GM23338 (cell line): ENCODE measurements around the gene IFT43. TPM values are rescaled to one million over a fixed set of nuclear protein-coding genes. Genes with fewer than 3 reads are reported as not detected.

Experiments
- ATAC-seq: fragments of 200-7000 bp; cut with Tn5 transposase; 3 replicates; pipeline ENCODE4 v1.9.1; 2020
- DNase-seq: peaks from one replicate; pipeline ENCODE4 v3.0.0-alpha.2; 2015; ENCODE audit warnings: low spot score
- H2AFZ ChIP-seq: fragments of 200-600 bp; sonication (generic); 2 replicates; pipeline ENCODE4 v1.8.0; 2016; ENCODE audit warnings: antibody characterized with exemption, mild to moderate bottlenecking, moderate library complexity
- H3F3A ChIP-seq: fragments of 200-600 bp; sonication (generic); replicated peaks from 2 replicates; pipeline ENCODE4 v1.8.0; 2017; ENCODE audit warnings: antibody characterized with exemption, mixed run types, low read depth
- H3K27ac ChIP-seq: fragments of 200-600 bp; sonication (generic); 2 replicates; pipeline ENCODE4 v1.6.1; 2016; ENCODE audit warnings: low read depth
- H3K27me3 ChIP-seq: fragments of 200-600 bp; sonication (generic); 2 replicates; pipeline ENCODE4 v1.8.0; 2016; ENCODE audit warnings: mild to moderate bottlenecking, mixed run types, moderate library complexity; ENCODE audit not compliant: insufficient read depth
- H3K36me3 ChIP-seq: fragments of 200-600 bp; sonication (generic); 2 replicates; pipeline ENCODE4 v1.8.0; 2016; ENCODE audit warnings: mild to moderate bottlenecking; ENCODE audit not compliant: insufficient read depth
- H3K4me1 ChIP-seq: fragments of 200-600 bp; sonication (generic); 2 replicates; pipeline ENCODE4 v1.8.0; 2016; ENCODE audit warnings: mild to moderate bottlenecking, moderate library complexity; ENCODE audit not compliant: insufficient read depth
- H3K4me2 ChIP-seq: fragments of 200-600 bp; sonication (generic); 2 replicates; pipeline ENCODE4 v1.7.1; 2017; ENCODE audit warnings: mixed run types
- H3K4me3 ChIP-seq: fragments of 200-600 bp; sonication (generic); 2 replicates; pipeline ENCODE4 v1.6.1; 2016; ENCODE audit warnings: mixed run types
- H3K79me2 ChIP-seq: fragments of 200-600 bp; sonication (generic); replicated peaks from 2 replicates; pipeline ENCODE4 v1.8.0; 2017; ENCODE audit warnings: mild to moderate bottlenecking; ENCODE audit not compliant: insufficient read depth
- H3K9me2 ChIP-seq: fragments of 200-600 bp; sonication (generic); 2 replicates; pipeline ENCODE4 v1.8.0; 2017; ENCODE audit not compliant: insufficient read depth
- H4K20me1 ChIP-seq: fragments of 200-600 bp; sonication (generic); replicated peaks from 2 replicates; pipeline ENCODE4 v1.8.0; 2017; ENCODE audit warnings: mild to moderate bottlenecking; ENCODE audit not compliant: insufficient read depth
- H3K27ac Mint-ChIP-seq: 2 replicates; pipeline ENCODE4 v1.8.0; 2020; ENCODE audit warnings: inconsistent platforms, mild to moderate bottlenecking, moderate library complexity, mixed read lengths
- H3K27me3 Mint-ChIP-seq: 3 replicates; pipeline ENCODE4 v1.8.0; 2022; ENCODE audit warnings: low read depth, mild to moderate bottlenecking, moderate library complexity, mixed read lengths, inconsistent platforms; ENCODE audit not compliant: insufficient read depth, poor library complexity
- H3K36me3 Mint-ChIP-seq: 3 replicates; pipeline ENCODE4 v1.8.0; 2021; ENCODE audit warnings: low read depth, mild to moderate bottlenecking, inconsistent platforms, moderate library complexity, mixed read lengths
- H3K4me1 Mint-ChIP-seq: 3 replicates; pipeline ENCODE4 v1.8.0; 2020; ENCODE audit warnings: mild to moderate bottlenecking, inconsistent platforms, mixed read lengths
- H3K4me3 Mint-ChIP-seq: 3 replicates; pipeline ENCODE4 v1.8.0; 2021; ENCODE audit warnings: moderate library complexity, mild to moderate bottlenecking, inconsistent platforms, mixed read lengths
- H3K9me3 Mint-ChIP-seq: 3 replicates; pipeline ENCODE4 v1.8.0; 2020; ENCODE audit warnings: moderate library complexity, mild to moderate bottlenecking, inconsistent platforms, mixed read lengths
- CTCF ChIP-seq, 2 experiments: fragments of 200-600 bp in 1 of 2; sonication (generic) in 1 of 2; conservative IDR thresholded peaks; 2 replicates each; pipeline versions ENCODE4 v1.5.1 to v1.6.1; 2016 to 2017; ENCODE audit warnings: antibody characterized with exemption in 2 of 2, low read depth in 2 of 2, mild to moderate bottlenecking in 2 of 2, moderate library complexity in 1 of 2
- ETS1 ChIP-seq: IDR thresholded peaks from 2 replicates; pipeline ENCODE4 v1.6.1; 2016; ENCODE audit warnings: antibody characterized with exemption
- EZH2 ChIP-seq: fragments of 200-600 bp; sonication (generic); IDR thresholded peaks from one replicate; pipeline ENCODE4 v1.8.0; 2017; ENCODE audit warnings: antibody characterized with exemption, mild to moderate bottlenecking, low read depth; ENCODE audit not compliant: unreplicated experiment
- JUNB ChIP-seq: IDR thresholded peaks from one replicate; pipeline ENCODE4 v1.6.1; 2016; ENCODE audit warnings: antibody characterized with exemption; ENCODE audit not compliant: unreplicated experiment
- NANOG ChIP-seq: IDR thresholded peaks from 2 replicates; pipeline ENCODE4 v1.6.1; 2016; ENCODE audit warnings: antibody characterized with exemption, borderline replicate concordance
- ZNF331 ChIP-seq: fragments of 250-450 bp; sonication (Bioruptor Pico); IDR thresholded peaks from 2 replicates; pipeline ENCODE4 v1.5.0; 2020; ENCODE audit warnings: low read depth, mild to moderate bottlenecking, moderate library complexity
- ZNF462 ChIP-seq: fragments of 250-450 bp; sonication (Bioruptor Pico); IDR thresholded peaks from 2 replicates; pipeline ENCODE4 v1.5.0; 2020; ENCODE audit warnings: mild to moderate bottlenecking, moderate library complexity
- polyA plus RNA-seq: library from polyadenylated mRNA; unstranded; fragments of >200 nt; fragmentation: Nextera tagmentation; extraction: Ambion mirVana; gene quantifications from 2 replicates; pipeline ENCODE4 v1.2.1, GENCODE V29; 2016
- total RNA-seq: library from RNA; depleted of rRNA; stranded (reverse); fragments of >200 nt; shearing (Covaris generic); gene quantifications from 2 replicates; pipeline ENCODE4 v1.2.3, GENCODE V29; 2014

Gene IFT43
- total and polyA plus RNA-seq, 2 experiments from 2014 or later: 21.5 to 43.1 TPM

GRCh38 chr14:76045773-76046172 is 60.2 kb downstream of the IFT43 start (continued):
- no peak for TF ChIP-seq ZNF462
- TF ChIP-seq ZNF331: no peak
- TF ChIP-seq CTCF (conservative IDR thresholded peaks at IDR 0.05; ENCODE audit: low read depth in 2 of 2): no peak
- no peak for TF ChIP-seq EZH2

GRCh38 chr14:76050250-76050649 is 64.7 kb downstream of the IFT43 start:
- peaks cover 5% of the 10 kb centered on the region for H3K4me1 Mint-ChIP-seq
- Histone ChIP-seq H3K79me2 (no peaks in the 10 kb centered on the region), H3K27me3 (no peaks in the 10 kb centered on the region), H3K36me3 (no peaks in the 10 kb centered on the region), H2AFZ (no peak overlapping the region), H3K27ac (no peak overlapping the region), H3K4me1 (peaks cover 5% of the 10 kb centered on the region), H4K20me1 (no peaks in the 10 kb centered on the region), H3K4me3 (no peak overlapping the region), H3K4me2 (no peak overlapping the region), H3F3A (no peaks in the 10 kb centered on the region), H3K9me2 (no peaks in the 10 kb centered on the region)
- no peaks in the 10 kb centered on the region for H3K9me3 Mint-ChIP-seq
- no peak overlapping the region for H3K27ac Mint-ChIP-seq
- ATAC-seq: no peak
- no peaks in the 10 kb centered on the region for H3K27me3 Mint-ChIP-seq
- DNase-seq: no peak
- H3K36me3 Mint-ChIP-seq: no peaks in the 10 kb centered on the region
- H3K4me3 Mint-ChIP-seq: no peak overlapping the region
- TF ChIP-seq NANOG (no peak), JUNB (no peak), ETS1 (no peak), ZNF462 (no peak), EZH2 (no peak)
